K562 (cell line): ENCODE results near the gene HIVEP1. TPM values are rescaled to one million over a fixed set of nuclear protein-coding genes. Genes with fewer than 3 reads are reported as not detected.

Source experiments
- ARNT ChIP-seq, 2 experiments: fragments of 450-650 bp; IDR thresholded peaks; 2 replicates each; pipeline ENCODE4 v1.6.1; 2016; ENCODE audit warnings: mild to moderate bottlenecking in 1 of 2
- CHAMP1 ChIP-seq: fragments of 450-650 bp; IDR thresholded peaks from 2 replicates; pipeline ENCODE4 v1.6.1; 2016; ENCODE audit warnings: mild to moderate bottlenecking
- CHD4 ChIP-seq: fragments of 200-600 bp; sonication (generic); IDR thresholded peaks from 3 replicates; pipeline ENCODE4 v1.6.1; 2012; ENCODE audit warnings: low read depth, mild to moderate bottlenecking, mixed read lengths, low read length, inconsistent platforms; ENCODE audit not compliant: insufficient read depth, insufficient replicate concordance, poor library complexity, severe bottlenecking
- CREB3 ChIP-seq: fragments of 450-650 bp; conservative IDR thresholded peaks from 2 replicates; pipeline ENCODE4 v1.6.1; 2016; ENCODE audit warnings: missing genetic modification characterization, low read depth, mild to moderate bottlenecking, missing compliant biosample characterization, moderate library complexity
- DDX20 ChIP-seq: fragments of 450-650 bp; IDR thresholded peaks from 2 replicates; pipeline ENCODE4 v1.6.1; 2016; ENCODE audit warnings: missing genetic modification characterization, low read depth, mild to moderate bottlenecking, missing compliant biosample characterization, moderate library complexity
- ERF ChIP-seq: fragments of 450-650 bp; formaldehyde crosslinking; IDR thresholded peaks from 2 replicates; pipeline ENCODE4 v1.4.0; 2020; ENCODE audit warnings: mild to moderate bottlenecking, mixed read lengths
- FOS ChIP-seq: IDR thresholded peaks from 3 replicates; pipeline ENCODE4 v1.6.1; 2011; ENCODE audit not compliant: insufficient read length; ENCODE audit errors: extremely low read depth
- JUN ChIP-seq, 2 experiments: sonication (generic) in 1 of 2; formaldehyde crosslinking in 1 of 2; IDR thresholded peaks; 2 replicates each; pipeline versions ENCODE4 v1.6.1 to v1.8.0; 2012 to 2022; ENCODE audit warnings: borderline replicate concordance in 2 of 2, mild to moderate bottlenecking in 2 of 2, improper control_type of control experiment in 1 of 2, low read depth in 1 of 2, low read length in 1 of 2, missing genetic modification reagents in 1 of 2
- KLF10 ChIP-seq: fragments of 250-450 bp; sonication (Bioruptor Pico); IDR thresholded peaks from 2 replicates; pipeline ENCODE4 v1.6.1; 2021; ENCODE audit warnings: matching md5 sums
- MEIS2 ChIP-seq: fragments of 450-650 bp; IDR thresholded peaks from 2 replicates; pipeline ENCODE4 v1.6.1; 2014; ENCODE audit warnings: mild to moderate bottlenecking; ENCODE audit not compliant: partially characterized antibody
- NFIC ChIP-seq: fragments of 450-650 bp; IDR thresholded peaks from 2 replicates; pipeline ENCODE4 v1.6.1; 2017; ENCODE audit warnings: mild to moderate bottlenecking, inconsistent platforms
- NR1H2 ChIP-seq: sonication (generic); formaldehyde crosslinking; IDR thresholded peaks from 2 replicates; pipeline ENCODE4 v1.4.0; 2020; ENCODE audit warnings: mild to moderate bottlenecking, missing genetic modification reagents
- RAD51 ChIP-seq: fragments of 450-650 bp; IDR thresholded peaks from 2 replicates; pipeline ENCODE4 v1.7.1; 2016; ENCODE audit warnings: low read depth, mild to moderate bottlenecking, borderline replicate concordance
- SMAD4 ChIP-seq: fragments of 250-450 bp; sonication (Bioruptor Pico); conservative IDR thresholded peaks from 2 replicates; pipeline ENCODE4 v1.8.0; 2021; ENCODE audit warnings: inconsistent platforms, mild to moderate bottlenecking, moderate library complexity
- UBTF ChIP-seq, 2 experiments: IDR thresholded peaks; 2 replicates each; pipeline ENCODE4 v1.6.1; 2012; ENCODE audit warnings: improper control_type of control experiment in 2 of 2, low read depth in 2 of 2, low read length in 2 of 2, borderline replicate concordance in 1 of 2
- ZNF140 ChIP-seq: fragments of 250-450 bp; sonication (Bioruptor Pico); IDR thresholded peaks from 2 replicates; pipeline ENCODE4 v1.8.0; 2021; ENCODE audit warnings: moderate library complexity, mild to moderate bottlenecking, inconsistent platforms
- ZNF57 ChIP-seq: fragments of 450-650 bp; formaldehyde crosslinking; IDR thresholded peaks from 2 replicates; pipeline ENCODE4 v1.4.0; 2020; ENCODE audit warnings: mild to moderate bottlenecking, moderate library complexity
- ZNF592 ChIP-seq: fragments of 450-650 bp; IDR thresholded peaks from 2 replicates; pipeline ENCODE4 v1.6.1; 2017; ENCODE audit warnings: antibody characterized with exemption, mild to moderate bottlenecking
- polyA plus RNA-seq, 8 experiments: library from polyadenylated mRNA; depleted of rRNA in 4 of 8; stranded (reverse) in 5 of 8; unstranded in 3 of 8; fragments of >200 nt; fragmentation: Nextera tagmentation in 2 of 8; fragmentation: Illumina TruSeq in 1 of 8; extraction: Ambion mirVana in 2 of 8; extraction: Trizol in 1 of 8; gene quantifications; 2 replicates each; pipeline versions ENCODE4 v1.2.1 to v1.2.3, GENCODE V29; 2011 to 2014; ENCODE audit warnings: inconsistent platforms in 1 of 8, missing spikeins in 1 of 8
- total RNA-seq, 7 experiments: library from RNA; depleted of rRNA in 6 of 7; stranded (reverse); fragments of >200 nt in 6 of 7; fragmentation: Illumina TruSeq in 2 of 7; extraction: Trizol in 2 of 7; gene quantifications; 2 replicates each; pipeline versions ENCODE4 v1.2.1 to v1.2.3, GENCODE V29; 2011 to 2021; ENCODE audit warnings: low replicate concordance in 1 of 7

Gene HIVEP1
- total and polyA plus RNA-seq, 9 of the 15 experiments (the other 6 are each of a cell fraction or from before 2014, with no cell fraction given): 6.0 to 33.3 (median 21.7) TPM

- TF ChIP-seq CHAMP1: peak; percentile 58; the same call in 1 of the 2 replicates
- TF ChIP-seq ARNT (IDR thresholded peaks at IDR 0.05): no peak
- no peak for TF ChIP-seq RAD51
- no peak for TF ChIP-seq MEIS2
- TF ChIP-seq ZNF140 (CRISPR knock-in tag): no peak
- no peak for TF ChIP-seq NFIC
- TF ChIP-seq ZNF57: no peak
- no peak for TF ChIP-seq CHD4
- no peak for TF ChIP-seq CREB3 (tag)
- TF ChIP-seq DDX20 (tag): no peak
- TF ChIP-seq KLF10 (CRISPR knock-in tag): no peak
- TF ChIP-seq UBTF (IDR thresholded peaks at IDR 0.05; ENCODE audit: borderline replicate concordance in 1 of 2, low read depth in 2 of 2, low read length in 2 of 2): no peak
- no peak for TF ChIP-seq FOS
- no peak for TF ChIP-seq ERF (CRISPR knock-in tag)
- no peak for TF ChIP-seq SMAD4
- no peak for TF ChIP-seq JUN (IDR thresholded peaks at IDR 0.05; ENCODE audit: borderline replicate concordance, low read depth, low read length)
- TF ChIP-seq JUN (CRISPR knock-in tag; IDR thresholded peaks at IDR 0.05; ENCODE audit: borderline replicate concordance): no peak
- TF ChIP-seq ZNF592: peak; percentile 48; the same call in 1 of the 2 replicates
- no peak for TF ChIP-seq NR1H2 (CRISPR knock-in tag)
Measured at GRCh38 chr6:12075067-12075563, 63.0 kb downstream of the HIVEP1 start (continued).
